Esophagus squamous epithelium (tissue), 5 donors: ENCODE results near the gene LHB. TPM values are rescaled to one million over a fixed set of nuclear protein-coding genes. Genes with fewer than 3 reads are reported as not detected.
"Not testable (repeated sequence)": the region's sequence is repeated elsewhere in the genome, so short reads cannot be mapped to it uniquely, and the experiment has no call there.

ENCODE experiments used
- DNase-seq: peaks from one replicate; lab custom pipeline; 2025; lab: John Stamatoyannopoulos, UW
- H3K27ac ChIP-seq, 4 donors: fragments of 200-600 bp; sonication (generic); one replicate each; pipeline ENCODE4 v1.5.1; 2016 to 2019; ENCODE audit warnings: mild to moderate bottlenecking in 1 of 4
- H3K27me3 ChIP-seq, 4 donors: fragments of 200-600 bp; sonication (generic); 1 replicate in 3 of 4; 2 replicates in 1 of 4; pipeline versions ENCODE4 v1.5.1 to v1.6.0; 2017 to 2021; ENCODE audit warnings: antibody characterized with exemption in 1 of 4
- H3K36me3 ChIP-seq, 3 donors: fragments of 200-600 bp; sonication (generic); one replicate each; pipeline ENCODE4 v1.5.1; 2016 to 2019
- H3K4me1 ChIP-seq, 3 donors: fragments of 200-600 bp; sonication (generic); one replicate each; pipeline ENCODE4 v1.5.1; 2017 to 2019
- H3K4me3 ChIP-seq, 4 donors: fragments of 200-600 bp; sonication (generic); 1 replicate in 3 of 4; 2 replicates in 1 of 4; pipeline ENCODE4 v1.5.1; 2016 to 2019; ENCODE audit warnings: mild to moderate bottlenecking in 2 of 4, moderate library complexity in 1 of 4
- H3K9me3 ChIP-seq, 3 donors: fragments of 200-600 bp; sonication (generic); one replicate each; pipeline ENCODE4 v1.5.1; 2016 to 2019
- POLR2A ChIP-seq, 4 donors: fragments of 450-650 bp; IDR thresholded peaks; one replicate each; pipeline ENCODE4 v1.6.1; 2017; ENCODE audit warnings: antibody characterized with exemption in 4 of 4, mild to moderate bottlenecking in 4 of 4, moderate library complexity in 3 of 4
- WGBS, 2 donors: methylation state at CpG; one replicate each; pipeline ENCODE4 v1.1.5; 2018; 5-methylcytosine and 5-hydroxymethylcytosine counted together
- intact Hi-C: fragments of 100-400 bp; cut with DNase I; formaldehyde crosslinking; loops from one replicate; pipeline ENCODE4 v1.15.0; 2022
- total RNA-seq, 4 donors: library from RNA; depleted of rRNA; stranded (reverse); fragments of >200 nt; gene quantifications; one replicate each; pipeline ENCODE4 v1.1.0, GENCODE V29; 2016
- TF ChIP-seq, protein P1 (sequence below), 6 experiments: fragments of 450-650 bp in 4 of 6; fragments of 200-600 bp in 2 of 6; sonication (generic) in 2 of 6; IDR thresholded peaks; one replicate each; pipeline ENCODE4 v1.5.1; 2016 to 2019; ENCODE audit warnings: antibody characterized with exemption in 6 of 6, mild to moderate bottlenecking in 4 of 6, moderate library complexity in 4 of 6
- donor health status: DM: yes; HTN: yes; CAD: no.

Gene LHB
- total RNA-seq, 4 donors from 2014 or later = not detected

DNA sequence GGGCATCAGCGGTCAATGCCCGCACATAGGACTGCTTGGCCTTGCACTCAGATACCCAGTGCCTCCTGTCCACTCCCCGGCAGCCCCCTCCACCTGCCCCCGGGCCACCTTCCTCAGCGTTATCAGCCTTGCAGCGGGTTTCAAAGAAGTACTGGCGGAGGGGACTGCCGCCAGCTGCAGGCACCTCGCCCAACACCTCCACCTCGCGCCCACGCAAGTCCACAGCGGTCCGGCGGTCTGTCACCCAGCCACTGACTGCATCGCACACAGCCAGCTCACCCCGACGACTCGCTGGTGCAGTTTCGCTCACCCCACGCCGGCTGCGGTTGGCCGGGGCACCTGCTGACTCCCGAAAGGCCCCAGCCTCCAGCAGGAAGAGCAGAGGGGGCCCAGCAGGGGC is 44.6 kb upstream of the LHB start:
- no peak overlapping the region for H3K4me3 ChIP-seq
- no peaks in the 10 kb centered on the region for H3K9me3 ChIP-seq
- TF ChIP-seq, protein P1, sequence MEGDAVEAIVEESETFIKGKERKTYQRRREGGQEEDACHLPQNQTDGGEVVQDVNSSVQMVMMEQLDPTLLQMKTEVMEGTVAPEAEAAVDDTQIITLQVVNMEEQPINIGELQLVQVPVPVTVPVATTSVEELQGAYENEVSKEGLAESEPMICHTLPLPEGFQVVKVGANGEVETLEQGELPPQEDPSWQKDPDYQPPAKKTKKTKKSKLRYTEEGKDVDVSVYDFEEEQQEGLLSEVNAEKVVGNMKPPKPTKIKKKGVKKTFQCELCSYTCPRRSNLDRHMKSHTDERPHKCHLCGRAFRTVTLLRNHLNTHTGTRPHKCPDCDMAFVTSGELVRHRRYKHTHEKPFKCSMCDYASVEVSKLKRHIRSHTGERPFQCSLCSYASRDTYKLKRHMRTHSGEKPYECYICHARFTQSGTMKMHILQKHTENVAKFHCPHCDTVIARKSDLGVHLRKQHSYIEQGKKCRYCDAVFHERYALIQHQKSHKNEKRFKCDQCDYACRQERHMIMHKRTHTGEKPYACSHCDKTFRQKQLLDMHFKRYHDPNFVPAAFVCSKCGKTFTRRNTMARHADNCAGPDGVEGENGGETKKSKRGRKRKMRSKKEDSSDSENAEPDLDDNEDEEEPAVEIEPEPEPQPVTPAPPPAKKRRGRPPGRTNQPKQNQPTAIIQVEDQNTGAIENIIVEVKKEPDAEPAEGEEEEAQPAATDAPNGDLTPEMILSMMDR (IDR thresholded peaks at IDR 0.05) = no peak
- TF ChIP-seq POLR2A (IDR thresholded peaks at IDR 0.05) = no peak
- no peak overlapping the region for H3K27ac ChIP-seq
- peaks cover 0 to 98% (median 6%) of the 10 kb centered on the region in 4 donors for H3K27me3 ChIP-seq
- no peaks in the 10 kb centered on the region for H3K36me3 ChIP-seq
- intact Hi-C loops = no loop called here
- peaks cover 25 to 49% (median 26%) of the 10 kb centered on the region in 3 donors for H3K4me1 ChIP-seq
- 89 to 93% methylated on average over 2 to 3 of the region's 25 CpGs for WGBS, 2 donors
- no peak for DNase-seq

DNA sequence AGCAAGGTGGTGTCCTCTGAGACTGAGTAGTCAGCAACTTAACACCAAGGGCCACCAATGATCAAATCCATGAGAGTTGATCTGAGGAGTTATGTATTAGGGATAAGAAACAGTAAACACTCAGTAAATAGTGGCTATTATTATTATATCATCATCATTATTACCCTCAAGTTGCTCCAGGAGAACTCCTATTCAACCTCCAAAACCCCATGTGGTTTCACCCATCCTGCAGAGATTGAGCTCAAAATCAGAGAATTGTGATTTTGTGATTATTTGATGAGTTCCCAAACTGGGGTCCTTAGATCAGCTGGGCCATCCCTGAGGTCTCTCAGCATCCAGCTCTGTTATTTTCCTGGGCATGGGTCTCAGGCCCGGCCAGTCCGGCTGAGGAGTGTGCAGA is 44.1 kb upstream of the LHB start:
- 90% methylated on average over 2 of the region's 2 CpGs for WGBS, 2 donors
- Histone ChIP-seq H3K36me3 (no peaks in the 10 kb centered on the region), H3K4me1 (peaks cover 25 to 54% (median 26%) of the 10 kb centered on the region in 3 donors), H3K27ac (no peak overlapping the region), H3K9me3 (no peaks in the 10 kb centered on the region), H3K4me3 (no peak overlapping the region), H3K27me3 (peaks cover 0 to 93% (median 6%) of the 10 kb centered on the region in 4 donors)
- intact Hi-C loops = no loop called here
- DNase-seq = no peak
- TF ChIP-seq, protein P1 (IDR thresholded peaks at IDR 0.05) = no peak
- no peak for TF ChIP-seq POLR2A (IDR thresholded peaks at IDR 0.05)

DNA sequence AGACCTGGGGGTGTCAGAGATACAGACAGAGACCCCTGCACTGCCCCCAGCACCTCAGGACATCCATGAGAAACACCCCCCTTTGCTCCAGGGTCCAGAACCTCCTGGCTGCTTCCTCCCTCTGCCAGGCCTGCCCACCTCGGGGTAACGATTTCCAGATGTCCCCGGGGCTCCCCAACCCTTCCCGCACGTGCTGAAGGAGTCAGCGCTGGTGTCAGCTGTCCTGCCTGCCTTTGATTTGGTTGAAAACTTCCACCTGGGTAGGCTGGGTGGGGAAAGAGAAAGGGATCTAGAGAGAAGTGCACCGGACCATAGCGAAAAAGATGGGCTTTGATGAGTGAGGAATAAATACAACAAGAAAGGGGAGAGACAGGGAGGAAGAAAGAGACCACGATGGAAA is 42.2 kb upstream of the LHB start:
- 52 to 56% methylated on average over 4 to 7 of the region's 9 CpGs for WGBS, 2 donors
- Histone ChIP-seq H3K4me3 (no peak overlapping the region), H3K9me3 (no peaks in the 10 kb centered on the region)

DNA sequence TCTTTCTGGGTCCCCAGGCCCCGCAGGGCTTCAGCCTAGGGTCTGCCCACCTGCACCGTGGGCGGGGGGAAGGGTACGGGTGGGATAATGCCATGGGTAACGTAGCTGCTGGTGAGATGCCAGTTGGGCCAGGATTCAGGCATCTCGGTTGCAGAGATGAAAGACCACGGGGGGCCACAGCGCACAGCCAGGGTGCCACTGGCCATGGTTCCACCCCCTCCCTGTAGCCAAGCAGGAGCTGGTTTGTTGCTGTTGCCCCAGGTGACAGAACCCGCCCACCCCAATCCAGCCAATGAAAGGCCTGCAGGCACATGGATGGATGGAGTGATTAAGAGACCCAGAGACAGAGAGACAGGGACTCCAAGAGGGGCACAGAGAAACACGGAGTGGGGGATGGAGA is 41.7 kb upstream of the LHB start:
- Histone ChIP-seq H3K27me3 (peaks cover 0 to 69% (median 2%) of the 10 kb centered on the region in 4 donors), H3K9me3 (no peaks in the 10 kb centered on the region), H3K4me1 (peaks cover 16 to 38% (median 19%) of the 10 kb centered on the region in 3 donors), H3K36me3 (no peaks in the 10 kb centered on the region), H3K27ac (no peak overlapping the region), H3K4me3 (no peak overlapping the region)
- DNase-seq = no peak
- no peak for TF ChIP-seq POLR2A (IDR thresholded peaks at IDR 0.05)
- TF ChIP-seq, protein P1 (IDR thresholded peaks at IDR 0.05) = no peak
- intact Hi-C loops = no loop called here
- 11 to 27% methylated on average over 2 of the region's 10 CpGs for WGBS, 2 donors

More for the DNA sequence above, 42.2 kb upstream of the LHB start:
- Histone ChIP-seq H3K4me1 (peaks cover 16 to 42% (median 19%) of the 10 kb centered on the region in 3 donors), H3K36me3 (no peaks in the 10 kb centered on the region), H3K27me3 (peaks cover 0 to 74% (median 2%) of the 10 kb centered on the region in 4 donors), H3K27ac (no peak overlapping the region)
- TF ChIP-seq POLR2A (IDR thresholded peaks at IDR 0.05) = no peak
- TF ChIP-seq, protein P1 (IDR thresholded peaks at IDR 0.05) = no peak
- no peak for DNase-seq
- intact Hi-C loops = no loop called here

DNA sequence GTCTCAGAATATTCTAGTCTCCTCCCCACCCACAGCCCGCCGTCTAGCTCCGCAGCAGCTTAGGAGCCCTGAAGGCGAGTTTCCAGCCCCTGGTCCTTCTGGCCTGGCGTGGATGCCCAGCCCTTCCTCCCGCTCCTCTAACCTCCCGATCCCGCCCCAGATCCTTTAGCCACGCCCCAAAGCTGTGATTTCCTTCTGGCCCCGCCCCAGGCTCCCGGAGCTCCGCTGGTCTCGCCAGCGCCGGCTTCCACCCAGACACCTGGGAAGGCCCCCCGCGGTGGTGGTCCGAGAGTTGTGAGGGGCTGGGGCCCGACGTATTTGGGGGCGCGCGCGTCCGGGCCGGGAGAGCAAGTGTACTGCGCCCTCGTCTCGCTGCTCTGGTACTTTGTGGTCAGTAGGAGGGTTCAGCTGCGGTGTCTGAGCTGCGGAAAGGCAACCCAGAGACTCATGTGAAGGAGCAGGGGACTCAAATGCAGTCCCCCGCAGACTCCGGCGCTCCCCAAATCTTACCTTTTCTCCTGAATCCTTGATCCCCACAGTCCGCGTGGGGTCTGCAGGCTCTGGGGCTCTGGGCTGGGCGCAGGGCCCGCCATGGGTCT is 40.8 kb upstream of the LHB start, which contains the start of gene CGB7:
Gene CGB7, minus strand, starts transcription at position 114 of the 599 bp plus-strand sequence. CDS start 2,374 bp downstream, outside the sequence.
- H3K27ac ChIP-seq = no peak within 1 kb of the TSS
- H3K4me3 ChIP-seq = peak within 1 kb of the TSS; percentile 39 to 78 (median 54)
- H3K4me1 ChIP-seq = peaks cover 16 to 31% (median 19%) of the 10 kb centered on the region in 3 donors
- WGBS, 2 donors = 0 to 6% methylated on average over 13 to 21 of the region's 38 CpGs
- H3K27me3 ChIP-seq = peaks cover 0 to 61% (median 2%) of the 10 kb centered on the region in 4 donors
- intact Hi-C loops = no loop called here
- TF ChIP-seq POLR2A (IDR thresholded peaks at IDR 0.05) = no peak
- TF ChIP-seq, protein P1 (IDR thresholded peaks at IDR 0.05) = no peak
- H3K36me3 ChIP-seq = no peaks in the 10 kb centered on the region
- no peaks in the 10 kb centered on the region for H3K9me3 ChIP-seq
- no peak for DNase-seq

DNA sequence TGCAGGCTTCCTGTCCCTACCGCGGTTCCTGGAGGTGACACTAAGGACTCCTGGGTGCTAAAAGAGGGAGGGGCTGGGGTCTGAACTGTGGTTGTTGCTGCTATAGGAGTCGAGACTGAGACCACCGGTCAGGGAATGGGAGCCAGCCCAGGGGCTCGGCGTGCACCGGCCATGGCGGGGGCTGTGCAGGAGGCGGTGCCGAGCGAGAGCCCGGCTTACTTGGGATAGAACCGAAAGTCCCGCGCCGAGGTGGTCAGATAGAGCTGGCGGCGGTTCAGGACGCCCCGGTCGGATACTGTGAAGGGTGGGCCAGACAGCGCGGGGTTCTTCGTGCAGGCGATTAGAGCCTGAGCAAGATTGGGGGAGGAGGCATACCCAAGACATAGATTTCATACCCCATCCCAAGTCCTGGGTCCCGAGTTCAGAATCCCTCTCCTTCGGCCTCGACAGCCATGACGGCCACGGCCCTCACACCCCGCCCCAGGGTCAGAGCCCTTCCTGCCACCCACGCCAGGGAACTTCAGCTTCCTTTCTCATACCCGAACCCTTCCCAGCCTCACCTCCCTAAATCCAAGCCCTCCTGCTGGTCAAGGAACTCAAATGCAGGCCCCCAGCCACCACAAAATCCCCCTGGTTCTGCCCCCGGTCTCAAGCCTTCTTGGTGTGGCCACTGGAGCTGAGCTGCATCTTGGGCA is 40.2 kb upstream of the LHB start:
- not testable (repeated sequence) for DNase-seq
- peak overlapping the region; percentile 39 to 78 (median 54) for H3K4me3 ChIP-seq

More for the DNA sequence above, 40.2 kb upstream of the LHB start:
- H3K36me3 ChIP-seq, intact Hi-C loops, H3K27ac ChIP-seq, H3K9me3 ChIP-seq: not testable (repeated sequence)
- 1 to 5% methylated on average over 5 to 9 of the region's 34 CpGs for WGBS, 2 donors
- H3K4me1 ChIP-seq = peaks cover 16 to 31% (median 19%) of the 10 kb centered on the region in 3 donors
- peaks cover 0 to 54% (median 2%) of the 10 kb centered on the region in 4 donors for H3K27me3 ChIP-seq
